ENCODE measurements around the gene CENPX. TPM values are rescaled to one million over a fixed set of nuclear protein-coding genes. Genes with fewer than 3 reads are reported as not detected.

CENPX gene
- total and polyA plus RNA-seq, 2 of the 13 experiments (the other 11 are each of a cell fraction or from before 2014, with no cell fraction given) = 92.7 to 170 TPM

DNA sequence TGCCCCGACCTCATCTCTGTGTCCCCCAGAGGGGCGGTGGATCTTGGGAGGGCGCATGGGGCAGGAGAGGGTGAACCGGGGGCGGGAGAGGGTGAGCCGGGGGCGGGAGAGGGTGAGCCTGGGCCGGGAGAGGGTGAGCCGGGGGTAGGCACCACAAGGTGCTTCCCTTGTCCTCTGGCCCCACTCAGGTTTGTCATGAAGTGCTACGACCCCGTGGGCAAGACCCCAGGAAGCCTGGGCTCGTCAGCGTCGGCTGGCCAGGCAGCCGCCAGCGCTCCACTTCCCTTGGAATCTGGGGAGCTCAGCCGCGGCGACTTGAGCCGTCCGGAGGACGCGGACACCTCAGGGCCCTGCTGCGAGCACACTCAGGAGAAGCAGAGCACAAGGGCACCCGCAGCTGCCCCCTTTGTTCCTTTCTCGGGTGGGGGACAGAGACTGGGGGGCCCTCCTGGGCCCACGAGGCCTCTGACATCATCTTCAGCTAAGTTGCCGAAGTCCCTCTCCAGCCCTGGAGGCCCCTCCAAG, 26.4 kb downstream of the CENPX start (continued):
- TF ChIP-seq, protein P1, sequence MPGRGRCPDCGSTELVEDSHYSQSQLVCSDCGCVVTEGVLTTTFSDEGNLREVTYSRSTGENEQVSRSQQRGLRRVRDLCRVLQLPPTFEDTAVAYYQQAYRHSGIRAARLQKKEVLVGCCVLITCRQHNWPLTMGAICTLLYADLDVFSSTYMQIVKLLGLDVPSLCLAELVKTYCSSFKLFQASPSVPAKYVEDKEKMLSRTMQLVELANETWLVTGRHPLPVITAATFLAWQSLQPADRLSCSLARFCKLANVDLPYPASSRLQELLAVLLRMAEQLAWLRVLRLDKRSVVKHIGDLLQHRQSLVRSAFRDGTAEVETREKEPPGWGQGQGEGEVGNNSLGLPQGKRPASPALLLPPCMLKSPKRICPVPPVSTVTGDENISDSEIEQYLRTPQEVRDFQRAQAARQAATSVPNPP (CRISPR knock-in tag; IDR thresholded peaks at IDR 0.05) = no peak
- TF ChIP-seq CBFB (CRISPR knock-in tag; IDR thresholded peaks at IDR 0.05) = no peak
- 0 out of 2 replicates have a peak, but pooled peaks have one; percentile 15 for TF ChIP-seq IRX3 (CRISPR knock-in tag; IDR thresholded peaks at IDR 0.05; ENCODE audit: borderline replicate concordance, low read depth)
- no peak for TF ChIP-seq RFX5 (IDR thresholded peaks at IDR 0.05; ENCODE audit: low read depth, low read length)
- no peak for TF ChIP-seq ZNF263 (CRISPR knock-in tag; IDR thresholded peaks at IDR 0.05)
- TF ChIP-seq ZNF333 (CRISPR knock-in tag; IDR thresholded peaks at IDR 0.05; ENCODE audit: borderline replicate concordance) = peak; percentile 61; the same call in 1 of the 2 replicates
- no peak for TF ChIP-seq NCOA2 (CRISPR knock-in tag; IDR thresholded peaks at IDR 0.05)
- TF ChIP-seq NR2F1 (CRISPR knock-in tag; IDR thresholded peaks at IDR 0.05) = no peak
- TF ChIP-seq SMARCC2 (IDR thresholded peaks at IDR 0.05) = no peak
- TF ChIP-seq, protein P2, sequence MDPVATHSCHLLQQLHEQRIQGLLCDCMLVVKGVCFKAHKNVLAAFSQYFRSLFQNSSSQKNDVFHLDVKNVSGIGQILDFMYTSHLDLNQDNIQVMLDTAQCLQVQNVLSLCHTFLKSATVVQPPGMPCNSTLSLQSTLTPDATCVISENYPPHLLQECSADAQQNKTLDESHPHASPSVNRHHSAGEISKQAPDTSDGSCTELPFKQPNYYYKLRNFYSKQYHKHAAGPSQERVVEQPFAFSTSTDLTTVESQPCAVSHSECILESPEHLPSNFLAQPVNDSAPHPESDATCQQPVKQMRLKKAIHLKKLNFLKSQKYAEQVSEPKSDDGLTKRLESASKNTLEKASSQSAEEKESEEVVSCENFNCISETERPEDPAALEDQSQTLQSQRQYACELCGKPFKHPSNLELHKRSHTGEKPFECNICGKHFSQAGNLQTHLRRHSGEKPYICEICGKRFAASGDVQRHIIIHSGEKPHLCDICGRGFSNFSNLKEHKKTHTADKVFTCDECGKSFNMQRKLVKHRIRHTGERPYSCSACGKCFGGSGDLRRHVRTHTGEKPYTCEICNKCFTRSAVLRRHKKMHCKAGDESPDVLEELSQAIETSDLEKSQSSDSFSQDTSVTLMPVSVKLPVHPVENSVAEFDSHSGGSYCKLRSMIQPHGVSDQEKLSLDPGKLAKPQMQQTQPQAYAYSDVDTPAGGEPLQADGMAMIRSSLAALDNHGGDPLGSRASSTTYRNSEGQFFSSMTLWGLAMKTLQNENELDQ (CRISPR knock-in tag; IDR thresholded peaks at IDR 0.05; ENCODE audit: borderline replicate concordance) = no peak
- no peak for TF ChIP-seq ZNF354B (CRISPR knock-in tag; IDR thresholded peaks at IDR 0.05)
- TF ChIP-seq, protein P3, sequence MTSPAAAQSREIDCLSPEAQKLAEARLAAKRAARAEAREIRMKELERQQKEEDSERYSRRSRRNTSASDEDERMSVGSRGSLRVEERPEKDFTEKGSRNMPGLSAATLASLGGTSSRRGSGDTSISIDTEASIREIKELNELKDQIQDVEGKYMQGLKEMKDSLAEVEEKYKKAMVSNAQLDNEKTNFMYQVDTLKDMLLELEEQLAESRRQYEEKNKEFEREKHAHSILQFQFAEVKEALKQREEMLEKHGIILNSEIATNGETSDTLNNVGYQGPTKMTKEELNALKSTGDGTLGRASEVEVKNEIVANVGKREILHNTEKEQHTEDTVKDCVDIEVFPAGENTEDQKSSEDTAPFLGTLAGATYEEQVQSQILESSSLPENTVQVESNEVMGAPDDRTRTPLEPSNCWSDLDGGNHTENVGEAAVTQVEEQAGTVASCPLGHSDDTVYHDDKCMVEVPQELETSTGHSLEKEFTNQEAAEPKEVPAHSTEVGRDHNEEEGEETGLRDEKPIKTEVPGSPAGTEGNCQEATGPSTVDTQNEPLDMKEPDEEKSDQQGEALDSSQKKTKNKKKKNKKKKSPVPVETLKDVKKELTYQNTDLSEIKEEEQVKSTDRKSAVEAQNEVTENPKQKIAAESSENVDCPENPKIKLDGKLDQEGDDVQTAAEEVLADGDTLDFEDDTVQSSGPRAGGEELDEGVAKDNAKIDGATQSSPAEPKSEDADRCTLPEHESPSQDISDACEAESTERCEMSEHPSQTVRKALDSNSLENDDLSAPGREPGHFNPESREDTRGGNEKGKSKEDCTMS (CRISPR knock-in tag; conservative IDR thresholded peaks at IDR 0.05) = no peak
- TF ChIP-seq SIX1 (CRISPR knock-in tag; IDR thresholded peaks at IDR 0.05; ENCODE audit: borderline replicate concordance) = no peak
- TF ChIP-seq GZF1 (CRISPR knock-in tag; IDR thresholded peaks at IDR 0.05) = no peak
- no peak for TF ChIP-seq SMAD9 (CRISPR knock-in tag; IDR thresholded peaks at IDR 0.05)
- TF ChIP-seq, protein P4, sequence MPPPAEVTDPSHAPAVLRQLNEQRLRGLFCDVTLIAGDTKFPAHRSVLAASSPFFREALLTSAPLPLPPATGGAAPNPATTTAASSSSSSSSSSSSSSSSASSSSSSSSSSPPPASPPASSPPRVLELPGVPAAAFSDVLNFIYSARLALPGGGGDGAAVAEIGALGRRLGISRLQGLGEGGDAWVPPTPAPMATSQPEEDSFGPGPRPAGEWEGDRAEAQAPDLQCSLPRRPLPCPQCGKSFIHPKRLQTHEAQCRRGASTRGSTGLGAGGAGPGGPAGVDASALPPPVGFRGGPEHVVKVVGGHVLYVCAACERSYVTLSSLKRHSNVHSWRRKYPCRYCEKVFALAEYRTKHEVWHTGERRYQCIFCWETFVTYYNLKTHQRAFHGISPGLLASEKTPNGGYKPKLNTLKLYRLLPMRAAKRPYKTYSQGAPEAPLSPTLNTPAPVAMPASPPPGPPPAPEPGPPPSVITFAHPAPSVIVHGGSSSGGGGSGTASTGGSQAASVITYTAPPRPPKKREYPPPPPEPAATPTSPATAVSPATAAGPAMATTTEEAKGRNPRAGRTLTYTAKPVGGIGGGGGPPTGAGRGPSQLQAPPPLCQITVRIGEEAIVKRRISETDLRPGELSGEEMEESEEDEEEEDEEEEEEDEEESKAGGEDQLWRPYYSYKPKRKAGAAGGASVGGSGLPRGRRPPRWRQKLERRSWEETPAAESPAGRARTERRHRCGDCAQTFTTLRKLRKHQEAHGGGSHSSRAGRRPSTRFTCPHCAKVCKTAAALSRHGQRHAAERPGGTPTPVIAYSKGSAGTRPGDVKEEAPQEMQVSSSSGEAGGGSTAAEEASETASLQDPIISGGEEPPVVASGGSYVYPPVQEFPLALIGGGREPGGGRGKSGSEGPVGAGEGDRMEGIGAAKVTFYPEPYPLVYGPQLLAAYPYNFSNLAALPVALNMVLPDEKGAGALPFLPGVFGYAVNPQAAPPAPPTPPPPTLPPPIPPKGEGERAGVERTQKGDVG (CRISPR knock-in tag; IDR thresholded peaks at IDR 0.05; ENCODE audit: borderline replicate concordance) = 0 out of 2 replicates have a peak, but pooled peaks have one; percentile 13
- TF ChIP-seq ZNF556 (CRISPR knock-in tag; IDR thresholded peaks at IDR 0.05; ENCODE audit: borderline replicate concordance) = no peak
- TF ChIP-seq ZNF616 (CRISPR knock-in tag; IDR thresholded peaks at IDR 0.05; ENCODE audit: low read depth) = 0 out of 2 replicates have a peak, but pooled peaks have one; percentile 1
- no peak for TF ChIP-seq ETV6 (CRISPR knock-in tag; conservative IDR thresholded peaks at IDR 0.05)

Measured in HepG2 (cell line).